WERI-Rb-1 (cell line): ENCODE results near the gene BNC2.

ENCODE experiments used
- DNase-seq: peaks from one replicate; pipeline ENCODE4 v3.0.0-alpha.2; 2020
- H3K27ac ChIP-seq: fragments of 250-450 bp; sonication (Bioruptor Pico); 2 replicates; pipeline ENCODE4 v1.5.1; 2020; ENCODE audit warnings: mild to moderate bottlenecking, moderate library complexity
- H3K27me3 ChIP-seq: fragments of 250-450 bp; sonication (Bioruptor Pico); 2 replicates; pipeline ENCODE4 v1.5.1; 2021; ENCODE audit warnings: mild to moderate bottlenecking, low read depth, moderate library complexity; ENCODE audit not compliant: insufficient read depth, severe bottlenecking
- H3K36me3 ChIP-seq: fragments of 250-450 bp; sonication (Bioruptor Pico); 2 replicates; pipeline ENCODE4 v1.5.1; 2020; ENCODE audit warnings: mild to moderate bottlenecking, moderate library complexity
- H3K4me3 ChIP-seq: 2 replicates; pipeline ENCODE4 v1.5.1; 2011; ENCODE audit warnings: low read depth, mild to moderate bottlenecking, control low read depth, low read length
- H3K9me3 ChIP-seq: fragments of 250-450 bp; sonication (Bioruptor Pico); 2 replicates; pipeline ENCODE4 v1.5.1; 2021; ENCODE audit warnings: mild to moderate bottlenecking, moderate library complexity; ENCODE audit not compliant: severe bottlenecking
- CTCF ChIP-seq: IDR thresholded peaks from 2 replicates; pipeline ENCODE4 v1.5.1; 2011; ENCODE audit warnings: low read depth, mild to moderate bottlenecking, control low read depth, inconsistent platforms, low read length

Gene BNC2

GRCh38 chr9:16532272-16532671 is 338.2 kb downstream of the BNC2 start:
- Histone ChIP-seq H3K4me3 (no peak overlapping the region), H3K27me3 (no peaks in the 10 kb centered on the region), H3K36me3 (no peaks in the 10 kb centered on the region), H3K27ac (no peak overlapping the region), H3K9me3 (no peaks in the 10 kb centered on the region)
- no peak for DNase-seq
- TF ChIP-seq CTCF: no peak

GRCh38 chr9:16530669-16531642 is 339.5 kb downstream of the BNC2 start:
- no peak overlapping the region for H3K4me3 ChIP-seq
- no peak overlapping the region for H3K27ac ChIP-seq
- no peaks in the 10 kb centered on the region for H3K27me3 ChIP-seq
- no peaks in the 10 kb centered on the region for H3K9me3 ChIP-seq
- TF ChIP-seq CTCF: no peak
- DNase-seq: no peak
- H3K36me3 ChIP-seq: no peaks in the 10 kb centered on the region

GRCh38 chr9:16527573-16527972 is 342.9 kb downstream of the BNC2 start:
- Histone ChIP-seq H3K4me3 (no peak overlapping the region), H3K36me3 (no peaks in the 10 kb centered on the region), H3K27ac (no peak overlapping the region), H3K9me3 (no peaks in the 10 kb centered on the region), H3K27me3 (no peaks in the 10 kb centered on the region)
- DNase-seq: no peak
- no peak for TF ChIP-seq CTCF

- H3K27me3 ChIP-seq: no peaks in the 10 kb centered on the region
- TF ChIP-seq CTCF: no peak
- no peaks in the 10 kb centered on the region for H3K36me3 ChIP-seq
- no peak overlapping the region for H3K27ac ChIP-seq
- no peak overlapping the region for H3K4me3 ChIP-seq
- DNase-seq: no peak
- no peaks in the 10 kb centered on the region for H3K9me3 ChIP-seq
Measured at GRCh38 chr9:16526380-16526779, 344.1 kb downstream of the BNC2 start.

GRCh38 chr9:16524823-16525222 is 345.6 kb downstream of the BNC2 start:
- H3K27me3 ChIP-seq: no peaks in the 10 kb centered on the region
- no peak overlapping the region for H3K4me3 ChIP-seq
- DNase-seq: no peak
- no peaks in the 10 kb centered on the region for H3K9me3 ChIP-seq
- H3K27ac ChIP-seq: no peak overlapping the region
- H3K36me3 ChIP-seq: no peaks in the 10 kb centered on the region
- TF ChIP-seq CTCF: no peak
